ENCODE results near the gene NMNAT2. TPM values are rescaled to one million over a fixed set of nuclear protein-coding genes. Genes with fewer than 3 reads are reported as not detected.

NMNAT2 gene
- total RNA-seq, 1 experiment from 2014 or later, result 4.7 TPM

DNA sequence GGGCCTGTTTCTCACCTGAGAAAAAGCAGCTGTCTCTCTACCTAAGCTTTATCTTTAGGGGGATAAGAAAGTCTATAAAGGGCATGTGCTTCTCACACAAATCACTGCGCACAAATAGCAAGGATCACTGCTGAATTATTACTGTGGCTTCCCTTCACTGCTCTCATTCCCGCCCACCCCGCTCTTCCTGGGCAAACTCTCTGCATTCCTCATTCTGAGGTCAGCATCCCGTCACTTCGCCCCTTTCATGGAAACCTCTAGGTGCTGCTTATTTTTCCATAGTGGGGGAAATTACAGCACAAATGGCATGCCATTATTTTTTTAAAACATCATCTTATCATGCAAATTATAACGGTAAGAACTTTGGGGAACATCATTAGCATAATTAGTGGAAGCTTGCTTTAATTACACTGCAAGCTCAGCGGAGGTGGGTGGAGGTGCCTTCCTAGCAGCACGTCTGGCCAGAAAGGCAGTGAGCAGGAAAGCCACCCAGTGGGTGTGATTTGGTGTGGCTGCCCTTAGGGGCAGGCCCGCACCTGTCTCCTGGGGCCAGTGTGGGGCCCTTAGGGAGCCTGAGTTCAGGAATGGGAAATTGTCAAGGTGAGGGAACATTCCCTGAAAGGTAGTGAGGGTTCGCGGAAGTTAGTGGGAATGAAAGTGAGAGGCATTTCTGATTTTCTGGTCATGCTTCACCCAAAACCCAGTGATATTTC lies 126.2 kb downstream of the NMNAT2 start:
- Mint-ChIP-seq H3K27me3 (ENCODE audit: insufficient read depth, unreplicated experiment) (no peaks in the 10 kb centered on the region), H3K27ac (ENCODE audit: low read depth, unreplicated experiment) (no peak overlapping the region), H3K4me3 (ENCODE audit: unreplicated experiment) (no peak overlapping the region), H3K36me3 (ENCODE audit: insufficient read depth, unreplicated experiment) (no peaks in the 10 kb centered on the region), H3K9me3 (ENCODE audit: unreplicated experiment) (no peaks in the 10 kb centered on the region), H3K4me1 (ENCODE audit: insufficient read depth, unreplicated experiment) (peaks cover 9% of the 10 kb centered on the region)
- no peak for DNase-seq (ENCODE audit: unreplicated experiment)
- no TSS peak for BruUV-seq (replicated peaks)
- intact Hi-C loops (cut with micrococcal nuclease), result no loop called here
- TF ChIP-seq, protein P1, sequence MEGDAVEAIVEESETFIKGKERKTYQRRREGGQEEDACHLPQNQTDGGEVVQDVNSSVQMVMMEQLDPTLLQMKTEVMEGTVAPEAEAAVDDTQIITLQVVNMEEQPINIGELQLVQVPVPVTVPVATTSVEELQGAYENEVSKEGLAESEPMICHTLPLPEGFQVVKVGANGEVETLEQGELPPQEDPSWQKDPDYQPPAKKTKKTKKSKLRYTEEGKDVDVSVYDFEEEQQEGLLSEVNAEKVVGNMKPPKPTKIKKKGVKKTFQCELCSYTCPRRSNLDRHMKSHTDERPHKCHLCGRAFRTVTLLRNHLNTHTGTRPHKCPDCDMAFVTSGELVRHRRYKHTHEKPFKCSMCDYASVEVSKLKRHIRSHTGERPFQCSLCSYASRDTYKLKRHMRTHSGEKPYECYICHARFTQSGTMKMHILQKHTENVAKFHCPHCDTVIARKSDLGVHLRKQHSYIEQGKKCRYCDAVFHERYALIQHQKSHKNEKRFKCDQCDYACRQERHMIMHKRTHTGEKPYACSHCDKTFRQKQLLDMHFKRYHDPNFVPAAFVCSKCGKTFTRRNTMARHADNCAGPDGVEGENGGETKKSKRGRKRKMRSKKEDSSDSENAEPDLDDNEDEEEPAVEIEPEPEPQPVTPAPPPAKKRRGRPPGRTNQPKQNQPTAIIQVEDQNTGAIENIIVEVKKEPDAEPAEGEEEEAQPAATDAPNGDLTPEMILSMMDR (IDR thresholded peaks at IDR 0.05; ENCODE audit: unreplicated experiment), result no peak
- POLR2A ChIA-PET, result interaction anchor here (0.5 to 0.6 kb wide), 3 partner anchors 13 to 413 kb away, joined by 3 to 4 read pairs (median 3); no protein-coding TSS in a partner anchor
- CTCF ChIA-PET, result interaction anchor here (3.0 kb wide), 1 partner anchor 14 kb away, joined by 12 read pairs; no protein-coding TSS in a partner anchor

- CTCF ChIA-PET, result interaction anchor here (0.6 to 3.0 kb wide), 2 partner anchors 15 to 200 kb away, joined by 3 to 12 read pairs; no protein-coding TSS in a partner anchor
- H3K36me3 Mint-ChIP-seq (ENCODE audit: insufficient read depth, unreplicated experiment), result no peaks in the 10 kb centered on the region
- intact Hi-C loops (cut with micrococcal nuclease), result no loop called here
- BruUV-seq (replicated peaks), result no TSS peak
- no peak for DNase-seq (ENCODE audit: unreplicated experiment)
- H3K27ac Mint-ChIP-seq (ENCODE audit: low read depth, unreplicated experiment), result no peak overlapping the region
- peaks cover 9% of the 10 kb centered on the region for H3K4me1 Mint-ChIP-seq (ENCODE audit: insufficient read depth, unreplicated experiment)
- POLR2A ChIA-PET, result interaction anchor here (0.7 kb wide), 1 partner anchor 329 kb away, joined by 3 read pairs; no protein-coding TSS in a partner anchor
- no peaks in the 10 kb centered on the region for H3K9me3 Mint-ChIP-seq (ENCODE audit: unreplicated experiment)
- H3K4me3 Mint-ChIP-seq (ENCODE audit: unreplicated experiment), result no peak overlapping the region
- TF ChIP-seq, protein P1 (IDR thresholded peaks at IDR 0.05; ENCODE audit: unreplicated experiment), result no peak
- no peaks in the 10 kb centered on the region for H3K27me3 Mint-ChIP-seq (ENCODE audit: insufficient read depth, unreplicated experiment)
Observed at GRCh38 chr1:183291216-183291762, 126.9 kb downstream of the NMNAT2 start.

DNA sequence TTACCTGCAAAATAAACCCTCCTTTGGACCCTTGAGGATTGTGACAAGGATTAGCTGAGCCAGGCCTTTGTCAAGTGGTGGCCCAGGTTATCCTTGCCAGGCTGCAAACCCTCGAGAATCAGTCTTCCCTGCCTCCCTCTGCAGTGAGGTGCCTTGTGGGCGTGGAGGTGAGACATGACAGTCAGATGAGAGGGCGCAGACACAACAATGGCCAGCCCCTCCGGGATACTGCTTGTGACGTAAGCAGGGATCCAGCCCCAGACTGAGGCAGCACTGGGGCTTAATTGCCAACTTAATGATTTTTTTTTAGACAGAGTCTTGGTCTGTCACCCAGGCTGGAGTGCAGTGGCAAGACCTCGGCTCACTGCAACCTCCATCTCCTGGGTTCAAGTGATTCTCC lies 127.6 kb downstream of the NMNAT2 start:
- Mint-ChIP-seq H3K27ac (ENCODE audit: low read depth, unreplicated experiment) (no peak overlapping the region), H3K4me1 (ENCODE audit: insufficient read depth, unreplicated experiment) (peaks cover 9% of the 10 kb centered on the region), H3K9me3 (ENCODE audit: unreplicated experiment) (no peaks in the 10 kb centered on the region), H3K36me3 (ENCODE audit: insufficient read depth, unreplicated experiment) (no peaks in the 10 kb centered on the region), H3K27me3 (ENCODE audit: insufficient read depth, unreplicated experiment) (no peaks in the 10 kb centered on the region), H3K4me3 (ENCODE audit: unreplicated experiment) (no peak overlapping the region)
- intact Hi-C loops (cut with micrococcal nuclease), result no loop called here
- TF ChIP-seq, protein P1 (IDR thresholded peaks at IDR 0.05; ENCODE audit: unreplicated experiment), result no peak
- DNase-seq (ENCODE audit: unreplicated experiment), result no peak
- BruUV-seq (replicated peaks), result no TSS peak
- ChIA-PET CTCF (interaction anchor here (0.6 to 3.0 kb wide), 5 partner anchors 9 to 201 kb away, joined by 3 to 12 read pairs (median 6); no protein-coding TSS in a partner anchor), POLR2A (interaction anchor here (0.7 kb wide), 1 partner anchor 328 kb away, joined by 3 read pairs; no protein-coding TSS in a partner anchor)

DNA sequence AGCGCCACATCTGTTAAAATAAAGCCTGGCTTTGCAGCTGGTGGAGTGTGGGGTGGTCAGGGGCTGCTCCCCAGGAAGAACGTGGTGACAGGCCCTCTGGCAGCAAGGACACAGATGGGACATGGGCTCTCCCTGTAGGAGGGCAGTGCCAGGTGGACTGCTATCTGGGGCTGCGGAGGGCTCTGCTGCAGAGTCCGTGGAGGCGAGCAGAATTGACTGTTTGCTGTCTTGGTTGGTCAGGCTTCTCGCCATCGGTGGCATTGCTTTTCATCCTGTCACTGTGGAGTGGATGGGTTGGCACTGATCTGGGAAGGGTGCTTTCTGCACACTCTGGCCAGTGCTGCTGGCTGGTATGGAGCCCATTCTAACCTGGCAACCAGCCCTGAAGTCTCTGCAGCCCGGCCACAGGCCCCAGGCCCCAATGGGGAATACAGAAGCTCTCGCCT lies 129.1 kb downstream of the NMNAT2 start:
- Mint-ChIP-seq H3K4me3 (ENCODE audit: unreplicated experiment) (no peak overlapping the region), H3K36me3 (ENCODE audit: insufficient read depth, unreplicated experiment) (no peaks in the 10 kb centered on the region), H3K27ac (ENCODE audit: low read depth, unreplicated experiment) (no peak overlapping the region), H3K27me3 (ENCODE audit: insufficient read depth, unreplicated experiment) (no peaks in the 10 kb centered on the region), H3K4me1 (ENCODE audit: insufficient read depth, unreplicated experiment) (peaks cover 9% of the 10 kb centered on the region), H3K9me3 (ENCODE audit: unreplicated experiment) (no peaks in the 10 kb centered on the region)
- TF ChIP-seq, protein P1 (IDR thresholded peaks at IDR 0.05; ENCODE audit: unreplicated experiment), result no peak
- ChIA-PET CTCF (interaction anchor here (0.9 to 3.0 kb wide), 4 partner anchors 17 to 128 kb away, joined by 5 to 12 read pairs (median 10); no protein-coding TSS in a partner anchor), POLR2A (interaction anchor here (0.6 kb wide), 1 partner anchor 182 kb away, joined by 3 read pairs; no protein-coding TSS in a partner anchor)
- intact Hi-C loops (cut with micrococcal nuclease), result no loop called here
- BruUV-seq (replicated peaks), result no TSS peak
- no peak for DNase-seq (ENCODE audit: unreplicated experiment)

Measured in MCF 10A (cell line).